Measurements from ENCODE around the gene EPHA6.
"Not testable (repeated sequence)": the region's sequence is repeated elsewhere in the genome, so short reads cannot be mapped to it uniquely, and the experiment has no call there.

EPHA6 gene

GRCh38 chr3:96960661-96961330, 146.4 kb downstream of the EPHA6 start:
- TF ChIP-seq POLR2A (IDR thresholded peaks at IDR 0.05; ENCODE audit: low read length) (no peak), GATA1 (IDR thresholded peaks at IDR 0.05; ENCODE audit: low read depth, low read length) (no peak)

GRCh38 chr3:96961576-96961975, 147.2 kb downstream of the EPHA6 start:
- DNase-seq: no peak
- no peak for TF ChIP-seq POLR2A (IDR thresholded peaks at IDR 0.05; ENCODE audit: low read length)

More at GRCh38 chr3:96960661-96961330, 146.4 kb downstream of the EPHA6 start:
- DNase-seq: no peak

DNA sequence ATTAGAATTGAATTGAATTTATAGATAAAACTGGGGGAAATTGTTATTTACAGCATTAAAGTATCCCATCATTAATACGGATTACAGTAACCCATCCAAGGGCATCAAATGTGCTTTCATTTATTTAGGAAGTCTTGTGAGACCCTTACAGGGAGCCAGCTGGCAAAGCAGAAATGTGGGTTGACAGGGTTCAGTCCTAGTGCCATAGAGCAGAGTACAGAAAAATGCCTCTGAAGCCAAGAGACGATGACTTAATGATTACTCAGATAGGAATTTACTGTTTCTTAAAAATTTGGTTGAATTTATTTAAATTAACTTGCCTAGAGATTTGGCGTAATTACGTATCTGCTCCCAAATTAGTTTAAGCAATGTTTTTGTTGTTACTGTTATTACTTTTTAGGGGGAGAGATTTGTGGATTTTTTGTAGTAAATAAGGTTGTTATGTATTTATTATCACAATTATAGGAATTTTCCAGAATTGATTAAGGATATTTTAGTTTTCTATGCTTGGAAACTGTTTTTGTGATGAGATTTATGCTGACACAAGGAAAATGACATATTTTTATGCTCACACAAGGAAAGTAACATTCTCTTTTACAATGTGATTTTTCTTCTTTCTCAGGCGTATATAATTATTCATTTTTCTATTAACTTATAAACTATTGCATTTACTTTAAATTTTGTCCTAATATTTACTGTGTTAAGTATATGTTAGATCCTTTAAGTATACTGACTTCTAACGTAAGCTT, 152.0 kb downstream of the EPHA6 start:
- TF ChIP-seq GATA1 (IDR thresholded peaks at IDR 0.05; ENCODE audit: low read depth, low read length) (no peak), POLR2A (IDR thresholded peaks at IDR 0.05; ENCODE audit: low read length) (no peak)
- no peak for DNase-seq

GRCh38 chr3:96970211-96970610, 155.8 kb downstream of the EPHA6 start:
- TF ChIP-seq GATA1 (IDR thresholded peaks at IDR 0.05; ENCODE audit: low read depth, low read length): no peak
- TF ChIP-seq POLR2A (IDR thresholded peaks at IDR 0.05; ENCODE audit: low read length): no peak
- no peak for DNase-seq

GRCh38 chr3:96977671-96978070, 163.3 kb downstream of the EPHA6 start:
- no peak for TF ChIP-seq POLR2A (IDR thresholded peaks at IDR 0.05; ENCODE audit: low read length)
- TF ChIP-seq GATA1 (IDR thresholded peaks at IDR 0.05; ENCODE audit: low read depth, low read length): no peak

DNA sequence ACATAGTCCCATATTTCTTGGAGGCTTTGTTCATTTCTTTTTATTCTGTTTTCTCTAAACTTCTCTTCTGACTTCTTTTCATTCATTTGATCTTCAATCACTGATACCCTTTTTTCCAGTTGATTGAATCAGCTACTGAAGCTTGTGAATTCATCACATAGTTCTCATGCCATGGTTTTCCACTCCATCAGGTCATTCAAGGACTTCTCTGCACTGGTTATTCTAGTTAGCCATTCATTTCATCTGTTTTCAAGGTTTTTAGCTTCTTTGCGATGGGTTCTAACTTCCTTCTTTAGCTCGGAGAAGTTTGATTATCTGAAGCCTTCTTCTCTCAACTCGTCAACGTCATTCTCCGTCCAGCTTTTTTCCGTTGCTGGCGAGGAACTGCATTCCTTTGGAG, 169.3 kb downstream of the EPHA6 start:
- not testable (repeated sequence) for DNase-seq

More at GRCh38 chr3:96977671-96978070, 163.3 kb downstream of the EPHA6 start:
- no peak for DNase-seq

- TF ChIP-seq GATA1 (IDR thresholded peaks at IDR 0.05; ENCODE audit: low read depth, low read length): no peak
- no peak for TF ChIP-seq POLR2A (IDR thresholded peaks at IDR 0.05; ENCODE audit: low read length)
Measured at GRCh38 chr3:96986241-96986640, 171.8 kb downstream of the EPHA6 start.

DNA sequence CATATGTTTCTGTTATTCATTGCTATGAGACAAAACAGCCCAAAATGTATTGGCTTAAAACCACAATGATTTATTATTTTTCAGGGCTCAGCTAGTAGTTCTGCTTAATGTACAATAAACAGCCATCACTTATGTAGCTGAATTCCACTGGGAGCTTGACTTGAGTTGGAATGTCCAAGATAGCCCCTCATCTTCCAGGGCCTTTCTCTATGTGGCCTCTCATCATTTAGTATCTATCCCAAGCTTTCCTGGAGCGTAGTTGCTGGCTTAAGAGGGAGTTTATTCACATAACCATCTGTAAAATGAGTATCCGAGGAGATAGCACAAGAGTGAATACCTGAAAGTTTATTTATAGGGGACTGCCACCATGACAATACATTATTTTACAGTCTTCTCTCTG, 176.8 kb downstream of the EPHA6 start:
- no peak for TF ChIP-seq POLR2A (IDR thresholded peaks at IDR 0.05; ENCODE audit: low read length)
- no peak for TF ChIP-seq GATA1 (IDR thresholded peaks at IDR 0.05; ENCODE audit: low read depth, low read length)
- DNase-seq: no peak

More at GRCh38 chr3:96986241-96986640, 171.8 kb downstream of the EPHA6 start:
- DNase-seq: no peak

GRCh38 chr3:96991800-96992365, 177.5 kb downstream of the EPHA6 start:
- DNase-seq: no peak
- TF ChIP-seq GATA1 (IDR thresholded peaks at IDR 0.05; ENCODE audit: low read depth, low read length) (no peak), POLR2A (IDR thresholded peaks at IDR 0.05; ENCODE audit: low read length) (no peak)

- TF ChIP-seq POLR2A (IDR thresholded peaks at IDR 0.05; ENCODE audit: low read length) (no peak), GATA1 (IDR thresholded peaks at IDR 0.05; ENCODE audit: low read depth, low read length) (no peak)
- no peak for DNase-seq
Measured at GRCh38 chr3:96994988-96995387, 180.6 kb downstream of the EPHA6 start.

DNA sequence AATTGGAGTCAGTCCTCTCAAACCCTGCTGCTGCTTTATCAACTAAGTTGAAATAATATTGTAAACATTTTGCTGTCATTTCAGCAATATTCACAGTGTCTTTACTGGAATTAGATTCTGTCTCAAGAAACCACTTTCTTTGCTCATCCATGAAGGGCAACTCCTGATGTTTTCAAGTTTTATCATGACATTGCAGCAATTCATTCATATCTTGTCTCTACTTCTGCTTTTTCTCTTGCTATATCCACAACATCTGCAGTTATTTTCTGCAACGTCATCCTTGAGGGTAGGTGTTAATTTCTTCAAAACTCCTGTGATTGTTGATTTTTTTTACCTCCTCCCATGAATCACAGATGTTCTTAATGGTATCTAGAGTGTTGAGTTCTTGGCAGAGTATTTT, 181.6 kb downstream of the EPHA6 start:
- DNase-seq: no peak
- TF ChIP-seq GATA1 (IDR thresholded peaks at IDR 0.05; ENCODE audit: low read depth, low read length): no peak
- TF ChIP-seq POLR2A (IDR thresholded peaks at IDR 0.05; ENCODE audit: low read length): no peak

DNA sequence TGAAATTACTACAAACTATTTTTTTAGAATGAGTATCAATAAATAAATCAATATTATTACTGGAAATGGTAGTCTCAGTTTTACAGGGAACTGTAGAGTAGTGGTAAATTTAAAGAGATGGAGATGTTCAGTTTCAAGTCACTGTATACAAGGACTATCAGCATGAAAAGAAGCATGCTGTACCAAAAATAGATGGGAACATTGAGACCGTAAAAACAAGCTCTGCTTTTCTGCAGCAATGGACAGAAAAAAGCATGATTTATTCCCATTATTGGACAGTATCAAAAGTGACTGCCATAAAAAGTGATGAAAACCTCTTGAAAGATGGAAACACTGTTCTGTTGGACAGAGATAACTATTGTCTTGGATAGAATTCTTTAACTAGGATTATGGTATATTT, 187.2 kb downstream of the EPHA6 start:
- no peak for TF ChIP-seq POLR2A (IDR thresholded peaks at IDR 0.05; ENCODE audit: low read length)
- no peak for DNase-seq

GRCh38 chr3:97009427-97010019, 195.1 kb downstream of the EPHA6 start:
- no peak for TF ChIP-seq POLR2A (IDR thresholded peaks at IDR 0.05; ENCODE audit: low read length)
- no peak for TF ChIP-seq GATA1 (IDR thresholded peaks at IDR 0.05; ENCODE audit: low read depth, low read length)
- no peak for DNase-seq

DNA sequence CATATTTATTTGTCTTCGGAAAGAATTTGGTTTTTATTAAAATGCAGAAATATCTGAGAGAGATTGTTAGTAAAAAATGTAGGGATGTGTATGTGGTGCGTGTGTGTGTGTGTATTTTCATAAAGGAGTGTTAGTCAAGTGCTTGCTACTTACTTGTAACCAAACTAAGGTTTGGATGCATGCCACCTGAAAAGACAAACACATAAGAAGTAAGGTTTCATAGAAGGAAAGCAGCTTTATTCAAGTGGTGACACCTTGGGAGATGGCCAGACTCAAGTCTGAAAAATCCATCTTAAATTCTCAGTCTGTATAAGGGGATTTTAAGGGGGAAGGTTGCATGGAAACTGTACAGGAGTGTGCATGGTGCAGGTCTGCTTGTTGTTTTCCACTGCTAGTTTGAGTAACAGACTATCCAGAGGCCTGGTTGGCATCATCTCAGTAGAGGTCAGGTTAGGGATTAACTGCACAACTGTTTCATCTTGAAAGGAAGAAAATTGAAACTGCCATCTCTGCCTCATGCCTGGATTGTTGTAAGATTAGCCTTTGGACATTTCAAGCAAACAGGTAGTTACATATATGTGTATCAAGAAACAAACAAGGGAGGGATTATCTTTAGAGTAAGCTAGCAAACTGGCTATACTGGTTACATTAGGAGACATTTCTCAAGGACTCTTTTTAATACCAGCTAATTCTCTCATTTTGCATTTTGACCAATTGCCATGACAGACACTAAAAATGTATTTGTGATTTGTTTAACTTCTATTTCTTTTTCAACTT, 196.7 kb downstream of the EPHA6 start:
- DNase-seq: no peak
- TF ChIP-seq GATA1 (IDR thresholded peaks at IDR 0.05; ENCODE audit: low read depth, low read length) (no peak), POLR2A (IDR thresholded peaks at IDR 0.05; ENCODE audit: low read length) (no peak)

Measured in erythroblast (primary cell).